Chondrocyte (in vitro differentiated cells): Measurements from ENCODE around the gene ADIPOR2. TPM values are rescaled to one million over a fixed set of nuclear protein-coding genes. Genes with fewer than 3 reads are reported as not detected.
A peak's percentile ranks its signal among the peaks of the same experiment; 100 is the strongest.

Experiments
- DNase-seq: peaks from one replicate; pipeline ENCODE4 v3.0.0; 2021; ENCODE audit warnings: mixed read lengths, low spot score
- H3K27ac Mint-ChIP-seq: one replicate; pipeline ENCODE4 v1.8.0; 2021; ENCODE audit warnings: mild to moderate bottlenecking, moderate library complexity, mixed read lengths; ENCODE audit not compliant: unreplicated experiment
- H3K27me3 Mint-ChIP-seq: 2 replicates; pipeline ENCODE4 v1.8.0; 2021; ENCODE audit warnings: low read depth, mixed read lengths
- H3K36me3 Mint-ChIP-seq: 2 replicates; pipeline ENCODE4 v1.8.0; 2021; ENCODE audit warnings: low read depth, mixed read lengths
- H3K4me1 Mint-ChIP-seq: 2 replicates; pipeline ENCODE4 v1.8.0; 2021; ENCODE audit warnings: low read depth, mild to moderate bottlenecking, mixed read lengths
- H3K4me3 Mint-ChIP-seq: one replicate; pipeline ENCODE4 v1.8.0; 2021; ENCODE audit warnings: mild to moderate bottlenecking, moderate library complexity, mixed read lengths; ENCODE audit not compliant: unreplicated experiment
- H3K9me3 Mint-ChIP-seq: 2 replicates; pipeline ENCODE4 v1.8.0; 2021; ENCODE audit warnings: low read depth, mixed read lengths
- total RNA-seq: library from RNA; stranded (reverse); gene quantifications from 3 replicates; pipeline ENCODE4 v1.2.1, GENCODE V29; 2021
- TF ChIP-seq, protein P1 (sequence below): fragments of 200-600 bp; sonication (generic); IDR thresholded peaks from 2 replicates; pipeline ENCODE4 v1.5.0; 2021; ENCODE audit warnings: antibody characterized with exemption, mild to moderate bottlenecking, moderate library complexity

The ADIPOR2 gene
- total RNA-seq, 1 donor from 2014 or later = 35.6 TPM

DNA sequence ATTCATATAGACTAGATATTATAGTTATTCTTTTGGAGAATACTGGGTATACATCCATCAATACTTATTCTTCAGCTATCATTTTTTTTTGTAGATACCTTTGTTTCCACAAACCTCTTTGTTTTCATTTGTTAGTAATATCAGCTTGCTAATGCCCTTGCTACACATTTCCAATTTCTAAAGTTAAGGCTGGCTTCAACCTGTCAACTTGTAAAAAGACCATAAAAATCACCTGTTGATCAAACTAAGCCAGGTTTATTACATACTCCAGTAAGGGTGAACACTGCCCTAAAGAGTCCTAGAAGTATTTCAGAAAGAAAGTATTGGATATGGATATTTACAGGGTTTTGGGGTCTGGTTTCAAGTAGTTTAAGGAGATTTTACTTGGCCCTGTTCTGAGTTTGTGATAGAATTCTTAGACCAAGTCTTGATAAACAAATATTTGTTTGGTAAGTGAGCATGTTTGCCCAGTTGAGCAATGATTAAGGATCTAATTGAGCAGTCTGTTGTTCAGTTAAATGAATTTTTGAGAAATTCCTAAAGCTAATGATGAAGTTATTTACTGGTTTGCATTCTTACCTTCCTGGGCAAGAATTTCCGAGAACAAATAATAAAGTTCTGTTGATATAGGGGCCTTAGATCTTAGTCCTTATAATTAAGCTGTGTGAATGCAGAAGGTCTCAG lies 76.7 kb downstream of the ADIPOR2 start:
- Mint-ChIP-seq H3K27ac (no peak overlapping the region), H3K27me3 (no peaks in the 10 kb centered on the region), H3K9me3 (no peaks in the 10 kb centered on the region), H3K4me1 (peaks cover 27% of the 10 kb centered on the region), H3K36me3 (no peaks in the 10 kb centered on the region), H3K4me3 (no peak overlapping the region)
- TF ChIP-seq, protein P1, sequence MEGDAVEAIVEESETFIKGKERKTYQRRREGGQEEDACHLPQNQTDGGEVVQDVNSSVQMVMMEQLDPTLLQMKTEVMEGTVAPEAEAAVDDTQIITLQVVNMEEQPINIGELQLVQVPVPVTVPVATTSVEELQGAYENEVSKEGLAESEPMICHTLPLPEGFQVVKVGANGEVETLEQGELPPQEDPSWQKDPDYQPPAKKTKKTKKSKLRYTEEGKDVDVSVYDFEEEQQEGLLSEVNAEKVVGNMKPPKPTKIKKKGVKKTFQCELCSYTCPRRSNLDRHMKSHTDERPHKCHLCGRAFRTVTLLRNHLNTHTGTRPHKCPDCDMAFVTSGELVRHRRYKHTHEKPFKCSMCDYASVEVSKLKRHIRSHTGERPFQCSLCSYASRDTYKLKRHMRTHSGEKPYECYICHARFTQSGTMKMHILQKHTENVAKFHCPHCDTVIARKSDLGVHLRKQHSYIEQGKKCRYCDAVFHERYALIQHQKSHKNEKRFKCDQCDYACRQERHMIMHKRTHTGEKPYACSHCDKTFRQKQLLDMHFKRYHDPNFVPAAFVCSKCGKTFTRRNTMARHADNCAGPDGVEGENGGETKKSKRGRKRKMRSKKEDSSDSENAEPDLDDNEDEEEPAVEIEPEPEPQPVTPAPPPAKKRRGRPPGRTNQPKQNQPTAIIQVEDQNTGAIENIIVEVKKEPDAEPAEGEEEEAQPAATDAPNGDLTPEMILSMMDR = no peak
- DNase-seq = no peak

DNA sequence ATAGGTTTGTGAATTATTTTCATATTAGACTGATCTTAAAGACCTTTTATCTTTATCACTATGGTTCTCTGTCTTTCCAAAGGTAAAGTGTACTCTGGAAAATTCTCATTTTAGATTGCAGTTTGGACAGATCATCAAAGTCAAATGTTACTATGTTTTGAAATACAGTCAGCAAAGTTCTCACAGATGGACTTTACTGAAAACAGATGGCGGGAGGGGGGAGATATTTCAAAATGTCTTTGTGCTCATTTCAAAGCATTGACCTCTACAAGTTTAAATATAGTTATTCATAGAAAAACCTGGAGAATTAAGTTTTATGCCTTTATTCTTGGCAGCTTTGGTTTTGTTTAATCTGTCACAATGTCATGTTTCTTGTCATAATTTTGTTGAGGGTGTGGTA lies 77.7 kb downstream of the ADIPOR2 start:
- no peak for DNase-seq
- H3K27ac Mint-ChIP-seq = no peak overlapping the region
- TF ChIP-seq, protein P1 = no peak
- no peaks in the 10 kb centered on the region for H3K27me3 Mint-ChIP-seq
- H3K9me3 Mint-ChIP-seq = no peaks in the 10 kb centered on the region
- H3K36me3 Mint-ChIP-seq = no peaks in the 10 kb centered on the region
- no peak overlapping the region for H3K4me3 Mint-ChIP-seq
- peaks cover 24% of the 10 kb centered on the region for H3K4me1 Mint-ChIP-seq

DNA sequence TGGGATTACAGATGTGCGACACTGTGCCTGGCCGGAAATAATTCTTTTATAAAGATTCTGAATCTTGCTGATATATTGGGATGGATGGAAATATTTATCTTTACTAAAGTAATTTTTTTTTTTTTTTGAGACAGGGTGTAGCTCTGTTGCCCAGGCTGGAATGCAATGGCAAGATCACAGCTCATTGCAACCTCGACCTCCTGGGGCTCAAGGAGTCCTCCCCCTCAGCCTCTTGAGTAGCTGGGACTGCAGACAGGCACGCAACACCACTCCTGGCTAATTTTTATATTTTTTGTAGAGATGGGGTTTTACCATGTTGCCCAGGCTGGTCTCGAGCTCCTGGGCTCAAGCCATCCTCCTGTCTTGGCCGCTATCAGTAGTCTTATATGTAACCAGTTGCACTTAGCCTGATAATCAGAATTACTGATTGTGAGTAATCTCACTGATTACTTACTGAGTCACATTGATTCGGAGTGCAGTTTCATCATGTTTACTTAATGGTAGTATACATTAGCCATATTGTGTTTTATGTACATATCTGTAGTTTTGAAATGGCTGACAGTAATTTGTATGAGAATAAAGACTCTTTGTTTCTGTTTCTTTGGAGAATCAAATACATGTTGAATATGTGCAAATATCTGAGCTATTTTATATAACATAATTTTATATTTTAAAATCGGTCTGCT lies 79.1 kb downstream of the ADIPOR2 start:
- no peaks in the 10 kb centered on the region for H3K27me3 Mint-ChIP-seq
- H3K36me3 Mint-ChIP-seq = no peaks in the 10 kb centered on the region
- H3K27ac Mint-ChIP-seq = no peak overlapping the region
- DNase-seq = no peak
- no peaks in the 10 kb centered on the region for H3K9me3 Mint-ChIP-seq
- TF ChIP-seq, protein P1 = no peak
- H3K4me3 Mint-ChIP-seq = no peak overlapping the region
- peaks cover 33% of the 10 kb centered on the region for H3K4me1 Mint-ChIP-seq

DNA sequence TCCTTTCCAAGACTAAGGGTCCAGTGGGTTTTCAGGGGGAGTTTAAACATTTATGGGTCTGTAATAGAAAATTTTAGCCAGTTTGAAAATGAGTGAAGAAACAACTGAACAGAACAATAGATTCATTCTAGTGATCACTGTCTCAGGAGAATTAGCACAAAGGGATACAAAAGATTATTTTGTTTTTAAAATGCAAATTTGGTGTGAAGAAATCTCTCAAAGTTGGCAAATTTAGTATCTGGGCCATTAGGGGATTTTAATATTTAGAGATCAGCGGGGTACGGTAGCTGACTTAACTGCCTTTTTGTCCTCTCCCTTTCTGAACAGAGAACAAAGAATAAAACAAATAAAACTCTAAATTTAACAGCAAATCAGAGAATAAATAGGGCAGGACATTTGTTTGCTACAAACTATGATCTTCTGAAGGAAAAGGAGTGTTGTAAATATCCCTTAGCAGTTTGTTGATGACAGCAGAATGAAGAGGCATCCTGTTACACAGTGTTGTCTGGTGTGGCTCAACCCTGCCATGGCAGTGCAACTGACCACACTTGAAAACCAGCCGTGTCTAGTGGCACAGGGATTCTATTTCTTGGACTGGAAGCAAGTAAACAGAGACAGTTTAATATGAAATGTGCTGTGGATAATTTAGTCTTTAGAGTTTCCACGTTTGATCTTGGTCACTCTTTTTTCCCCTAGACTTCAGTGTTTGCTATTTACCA lies 83.2 kb downstream of the ADIPOR2 start:
- TF ChIP-seq, protein P1 = no peak
- Mint-ChIP-seq H3K27ac (peak overlapping the region; percentile 60), H3K4me3 (no peak overlapping the region), H3K36me3 (no peaks in the 10 kb centered on the region), H3K27me3 (no peaks in the 10 kb centered on the region), H3K9me3 (no peaks in the 10 kb centered on the region), H3K4me1 (peaks cover 51% of the 10 kb centered on the region)
- DNase-seq = no peak

DNA sequence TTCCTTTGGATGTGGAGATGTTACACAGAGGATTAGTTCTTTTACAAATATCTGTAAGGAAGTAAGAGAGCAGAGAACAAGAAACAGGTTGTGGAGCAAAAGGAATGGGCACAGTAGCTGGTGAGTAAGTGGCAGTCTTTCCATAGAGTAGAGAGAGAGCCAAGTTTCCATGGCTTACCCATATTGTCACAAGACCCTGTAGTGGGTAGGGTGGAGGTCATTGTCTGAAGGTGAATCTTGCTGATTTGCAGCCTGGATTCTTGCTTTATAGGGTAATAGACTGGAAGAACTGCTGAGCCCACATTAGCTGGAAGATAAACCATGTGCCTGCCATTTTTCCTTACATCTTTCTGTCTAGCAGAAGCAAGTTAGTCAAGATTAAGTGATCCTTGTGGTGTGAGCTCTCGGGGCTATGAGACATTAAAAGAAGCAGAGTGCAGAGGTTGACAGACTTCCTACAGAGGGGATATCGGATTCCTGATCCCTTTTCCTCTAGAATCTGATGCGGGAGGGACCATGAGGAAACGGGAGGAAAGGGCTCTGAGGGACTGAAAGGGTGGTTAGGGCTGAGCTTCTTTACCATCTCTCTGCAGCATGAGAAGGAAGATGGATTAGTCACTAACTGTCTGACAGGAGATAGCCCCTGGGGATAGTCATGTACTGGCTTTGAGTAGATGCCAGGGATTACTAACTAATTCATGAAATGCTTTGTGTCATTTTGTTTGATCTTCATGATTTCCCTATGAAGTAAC lies 85.5 kb downstream of the ADIPOR2 start:
- H3K27ac Mint-ChIP-seq = peak overlapping the region; percentile 81
- TF ChIP-seq, protein P1 = no peak
- H3K27me3 Mint-ChIP-seq = no peaks in the 10 kb centered on the region
- DNase-seq = no peak
- no peaks in the 10 kb centered on the region for H3K9me3 Mint-ChIP-seq
- no peaks in the 10 kb centered on the region for H3K36me3 Mint-ChIP-seq
- no peak overlapping the region for H3K4me3 Mint-ChIP-seq
- H3K4me1 Mint-ChIP-seq = peaks cover 65% of the 10 kb centered on the region
